Stimulated activated CD4-positive, alpha-beta T cell treated with anti-CD3 and anti-CD28 coated beads, Interleukin-1b, Interleukin-23, amount 100 ng/mL, for 48 hours (primary cell): ENCODE measurements around the gene CCDC187.

Experiments
- DNase-seq: peaks from one replicate; pipeline ENCODE4 v3.0.0-alpha.2; 2020

Gene CCDC187

GRCh38 chr9:136265561-136266355 is 38.1 kb downstream of the CCDC187 start:
- no peak for DNase-seq

GRCh38 chr9:136264441-136265405 is 39.2 kb downstream of the CCDC187 start:
- DNase-seq = no peak

GRCh38 chr9:136264031-136264430 is 39.9 kb downstream of the CCDC187 start:
- DNase-seq = no peak

GRCh38 chr9:136262671-136263178 is 41.2 kb downstream of the CCDC187 start:
- no peak for DNase-seq

- no peak for DNase-seq
Observed at GRCh38 chr9:136261686-136262430, 42.0 kb downstream of the CCDC187 start.

- DNase-seq = no peak
Observed at GRCh38 chr9:136260936-136261472, 42.9 kb downstream of the CCDC187 start.

GRCh38 chr9:136260521-136260920 is 43.4 kb downstream of the CCDC187 start:
- no peak for DNase-seq

- no peak for DNase-seq
Observed at GRCh38 chr9:136259836-136260235, 44.1 kb downstream of the CCDC187 start.

GRCh38 chr9:136259517-136259813 is 44.4 kb downstream of the CCDC187 start:
- DNase-seq = no peak

- no peak for DNase-seq
Observed at GRCh38 chr9:136258786-136259516, 44.9 kb downstream of the CCDC187 start.

- DNase-seq = no peak
Observed at GRCh38 chr9:136258299-136258625, 45.6 kb downstream of the CCDC187 start.

- DNase-seq = no peak
Observed at GRCh38 chr9:136257381-136258298, 46.3 kb downstream of the CCDC187 start.

- DNase-seq = no peak
Observed at GRCh38 chr9:136255896-136256890, 47.7 kb downstream of the CCDC187 start.

- DNase-seq = no peak
Observed at GRCh38 chr9:136255166-136255538, 48.7 kb downstream of the CCDC187 start.

GRCh38 chr9:136254381-136255165 is 49.3 kb downstream of the CCDC187 start:
- DNase-seq = no peak

GRCh38 chr9:136253246-136254130 is 50.4 kb downstream of the CCDC187 start:
- DNase-seq = no peak

- no peak for DNase-seq
Observed at GRCh38 chr9:136252846-136253245, 51.0 kb downstream of the CCDC187 start.

GRCh38 chr9:136252281-136252680 is 51.6 kb downstream of the CCDC187 start:
- no peak for DNase-seq
